Neutrophil (primary cell): ENCODE data around the gene UROD.

ENCODE experiments used
- H3K27ac ChIP-seq: fragments of 200-600 bp; sonication (generic); 2 replicates; pipeline ENCODE4 v1.5.1; 2016; ENCODE audit warnings: mild to moderate bottlenecking, moderate library complexity
- H3K27me3 ChIP-seq: fragments of 200-600 bp; sonication (generic); 2 replicates; pipeline ENCODE4 v1.6.0; 2016; ENCODE audit warnings: mild to moderate bottlenecking
- H3K36me3 ChIP-seq: fragments of 200-600 bp; sonication (generic); 2 replicates; pipeline ENCODE4 v1.5.1; 2017
- H3K4me1 ChIP-seq, 2 experiments: fragments of 200-600 bp in 1 of 2; sonication (generic) in 1 of 2; 1 replicate in 1 of 2; 2 replicates in 1 of 2; pipeline versions ENCODE4 v1.5.1 to v1.6.1; 2013 to 2016; ENCODE audit warnings: low read depth in 1 of 2, low read length in 1 of 2, mild to moderate bottlenecking in 1 of 2, moderate library complexity in 1 of 2; ENCODE audit not compliant: control insufficient read depth in 1 of 2, insufficient read depth in 1 of 2
- H3K4me3 ChIP-seq, 2 experiments: fragments of 200-600 bp in 1 of 2; sonication (generic) in 1 of 2; 1 replicate in 1 of 2; 2 replicates in 1 of 2; pipeline ENCODE4 v1.5.1; 2013 to 2016; ENCODE audit warnings: low read depth in 1 of 2, low read length in 1 of 2, mild to moderate bottlenecking in 1 of 2, moderate library complexity in 1 of 2
- H3K9me3 ChIP-seq: fragments of 200-600 bp; sonication (generic); 2 replicates; pipeline ENCODE4 v1.5.1; 2016
- TF ChIP-seq, protein P1 (sequence below): fragments of 200-600 bp; sonication (generic); IDR thresholded peaks from 2 replicates; pipeline ENCODE4 v1.5.1; 2016; ENCODE audit warnings: antibody characterized with exemption

The UROD gene

DNA sequence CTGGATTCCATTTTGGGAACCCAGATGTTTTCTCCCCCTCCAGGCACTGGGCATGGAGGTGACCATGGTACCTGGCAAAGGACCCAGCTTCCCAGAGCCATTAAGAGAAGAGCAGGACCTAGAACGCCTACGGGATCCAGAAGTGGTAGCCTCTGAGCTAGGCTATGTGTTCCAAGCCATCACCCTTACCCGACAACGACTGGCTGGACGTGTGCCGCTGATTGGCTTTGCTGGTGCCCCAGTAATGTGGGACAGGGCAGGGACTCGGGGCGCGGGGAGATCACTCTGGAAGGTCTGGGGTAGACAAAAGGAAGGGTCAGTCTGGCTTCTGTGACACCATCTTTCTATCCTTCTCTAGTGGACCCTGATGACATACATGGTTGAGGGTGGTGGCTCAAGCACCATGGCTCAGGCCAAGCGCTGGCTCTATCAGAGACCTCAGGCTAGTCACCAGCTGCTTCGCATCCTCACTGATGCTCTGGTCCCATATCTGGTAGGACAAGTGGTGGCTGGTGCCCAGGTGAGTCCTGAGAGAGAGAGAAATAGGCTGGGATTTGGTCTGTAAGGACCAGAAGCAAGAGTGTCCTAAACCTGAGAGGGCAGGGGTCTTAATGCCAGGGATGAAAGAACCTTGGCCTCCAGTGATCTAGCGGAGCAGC, 1.6 kb downstream of the UROD start:
- no peaks in the 10 kb centered on the region for H3K27me3 ChIP-seq
- no peak overlapping the region for H3K4me3 ChIP-seq
- peaks cover 23% of the 10 kb centered on the region for H3K36me3 ChIP-seq
- TF ChIP-seq, protein P1, sequence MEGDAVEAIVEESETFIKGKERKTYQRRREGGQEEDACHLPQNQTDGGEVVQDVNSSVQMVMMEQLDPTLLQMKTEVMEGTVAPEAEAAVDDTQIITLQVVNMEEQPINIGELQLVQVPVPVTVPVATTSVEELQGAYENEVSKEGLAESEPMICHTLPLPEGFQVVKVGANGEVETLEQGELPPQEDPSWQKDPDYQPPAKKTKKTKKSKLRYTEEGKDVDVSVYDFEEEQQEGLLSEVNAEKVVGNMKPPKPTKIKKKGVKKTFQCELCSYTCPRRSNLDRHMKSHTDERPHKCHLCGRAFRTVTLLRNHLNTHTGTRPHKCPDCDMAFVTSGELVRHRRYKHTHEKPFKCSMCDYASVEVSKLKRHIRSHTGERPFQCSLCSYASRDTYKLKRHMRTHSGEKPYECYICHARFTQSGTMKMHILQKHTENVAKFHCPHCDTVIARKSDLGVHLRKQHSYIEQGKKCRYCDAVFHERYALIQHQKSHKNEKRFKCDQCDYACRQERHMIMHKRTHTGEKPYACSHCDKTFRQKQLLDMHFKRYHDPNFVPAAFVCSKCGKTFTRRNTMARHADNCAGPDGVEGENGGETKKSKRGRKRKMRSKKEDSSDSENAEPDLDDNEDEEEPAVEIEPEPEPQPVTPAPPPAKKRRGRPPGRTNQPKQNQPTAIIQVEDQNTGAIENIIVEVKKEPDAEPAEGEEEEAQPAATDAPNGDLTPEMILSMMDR, result no peak
- H3K27ac ChIP-seq, result peak overlapping the region; percentile 79
- H3K4me1 ChIP-seq, result peaks cover 35 to 45% of the 10 kb centered on the region in 2 experiments
- no peaks in the 10 kb centered on the region for H3K9me3 ChIP-seq

DNA sequence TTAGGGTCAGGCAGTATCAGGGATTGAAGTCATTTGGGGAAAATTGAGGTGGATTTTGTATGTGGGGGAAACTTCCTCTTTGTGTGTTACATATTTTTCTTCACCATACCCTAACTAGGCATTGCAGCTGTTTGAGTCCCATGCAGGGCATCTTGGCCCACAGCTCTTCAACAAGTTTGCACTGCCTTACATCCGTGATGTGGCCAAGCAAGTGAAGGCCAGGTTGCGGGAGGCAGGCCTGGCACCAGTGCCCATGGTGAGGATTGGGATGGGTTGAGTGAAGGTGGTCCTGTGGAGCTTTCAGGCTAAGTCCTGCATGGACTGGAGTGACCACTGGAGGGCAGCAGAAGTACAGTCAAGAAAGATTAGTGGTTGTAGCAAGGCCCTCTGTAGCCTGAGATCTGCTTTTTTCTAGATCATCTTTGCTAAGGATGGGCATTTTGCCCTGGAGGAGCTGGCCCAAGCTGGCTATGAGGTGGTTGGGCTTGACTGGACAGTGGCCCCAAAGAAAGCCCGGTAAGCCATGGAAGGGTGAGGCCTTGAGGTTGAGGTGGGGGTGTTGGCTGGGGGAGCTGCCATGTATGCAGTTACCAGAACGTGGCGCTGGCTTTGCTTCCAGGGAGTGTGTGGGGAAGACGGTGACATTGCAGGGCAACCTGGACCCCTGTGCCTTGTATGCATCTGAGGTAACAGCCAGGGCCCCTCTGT, 2.4 kb downstream of the UROD start:
- Histone ChIP-seq H3K36me3 (peaks cover 16% of the 10 kb centered on the region), H3K4me1 (peaks cover 34 to 42% of the 10 kb centered on the region in 2 experiments), H3K4me3 (no peak overlapping the region), H3K9me3 (no peaks in the 10 kb centered on the region), H3K27ac (no peak overlapping the region), H3K27me3 (no peaks in the 10 kb centered on the region)
- TF ChIP-seq, protein P1, result peak; percentile 92

DNA sequence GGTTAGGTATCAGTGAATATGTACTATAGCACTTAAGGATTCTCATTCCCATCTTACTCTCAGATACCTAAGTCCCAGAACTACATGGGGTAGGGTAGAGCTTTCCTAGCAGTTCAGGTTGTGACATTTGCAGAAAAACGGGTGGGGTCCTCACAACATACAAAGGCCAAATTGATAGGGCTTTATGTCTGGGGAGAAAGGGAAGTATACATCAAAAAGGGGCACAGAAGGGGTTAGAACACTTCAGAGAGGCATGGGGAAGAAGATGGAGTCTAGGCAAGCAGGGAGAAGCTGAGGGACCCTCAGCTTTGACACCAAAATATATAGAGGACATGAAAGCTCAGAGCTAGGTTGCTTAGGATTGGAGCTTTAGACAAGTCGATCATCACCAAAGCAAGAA, 3.6 kb downstream of the UROD start:
- TF ChIP-seq, protein P1, result no peak
- no peaks in the 10 kb centered on the region for H3K9me3 ChIP-seq
- H3K27me3 ChIP-seq, result no peaks in the 10 kb centered on the region
- peaks cover 12% of the 10 kb centered on the region for H3K36me3 ChIP-seq
- peaks cover 22 to 30% of the 10 kb centered on the region in 2 experiments for H3K4me1 ChIP-seq
- no peak overlapping the region for H3K4me3 ChIP-seq
- no peak overlapping the region for H3K27ac ChIP-seq

DNA sequence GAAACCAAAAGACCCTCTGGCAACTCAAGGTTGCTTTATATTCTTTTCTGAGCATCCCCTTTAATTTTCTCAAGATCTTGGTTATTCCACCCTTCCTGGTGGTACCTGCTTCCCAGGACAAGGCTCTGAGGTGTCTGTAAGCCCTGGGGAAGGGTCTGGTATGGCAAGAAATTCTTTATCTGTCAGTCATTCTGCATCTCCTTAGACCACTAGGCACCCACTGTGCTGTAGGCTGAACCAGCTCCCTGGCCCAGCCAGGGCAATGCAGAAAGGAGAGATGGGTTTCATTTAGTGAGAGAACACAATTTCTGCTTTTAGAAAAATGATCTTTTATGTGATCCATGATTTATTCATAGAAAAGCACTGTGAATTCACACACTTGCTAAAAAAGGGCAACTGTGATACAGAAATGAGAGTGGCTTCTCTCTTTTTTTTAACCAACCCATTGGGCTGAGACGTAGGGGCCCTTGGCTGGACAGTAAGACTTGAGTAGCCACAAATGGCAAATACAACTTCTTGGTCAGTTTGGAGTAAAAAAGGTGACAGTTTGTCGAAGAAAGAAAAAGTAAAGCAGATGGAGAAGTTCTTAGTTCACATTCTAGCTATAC, 4.1 kb downstream of the UROD start:
- TF ChIP-seq, protein P1, result no peak
- H3K36me3 ChIP-seq, result peaks cover 12% of the 10 kb centered on the region

DNA sequence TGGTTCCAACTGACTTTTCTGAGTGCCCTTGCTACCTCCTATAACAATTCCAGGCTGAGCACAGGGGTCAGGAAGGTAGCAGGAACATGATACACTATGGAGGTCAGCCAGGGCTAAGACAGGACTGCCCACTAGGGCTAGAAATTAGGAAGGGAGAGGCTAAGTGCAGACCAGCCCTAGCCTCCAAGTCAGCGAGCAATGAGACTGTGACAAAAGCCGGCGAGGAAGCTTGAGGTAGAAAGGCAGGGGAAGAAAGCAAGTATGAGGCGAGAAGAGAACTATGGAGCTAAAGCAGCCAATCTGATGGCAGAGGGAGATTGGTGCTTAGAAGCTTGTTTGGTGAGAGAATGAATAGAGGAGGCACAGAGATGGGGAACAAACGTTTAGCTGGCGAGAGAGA, 4.7 kb downstream of the UROD start:
- TF ChIP-seq, protein P1, result no peak
- peaks cover 12% of the 10 kb centered on the region for H3K36me3 ChIP-seq
- H3K9me3 ChIP-seq, result no peaks in the 10 kb centered on the region
- peaks cover 14 to 21% of the 10 kb centered on the region in 2 experiments for H3K4me1 ChIP-seq
- no peak overlapping the region for H3K4me3 ChIP-seq
- H3K27ac ChIP-seq, result no peak overlapping the region
- H3K27me3 ChIP-seq, result no peaks in the 10 kb centered on the region

More for the DNA sequence above, 4.1 kb downstream of the UROD start:
- H3K4me3 ChIP-seq, result no peak overlapping the region
- H3K27me3 ChIP-seq, result no peaks in the 10 kb centered on the region
- H3K4me1 ChIP-seq, result peaks cover 19 to 27% of the 10 kb centered on the region in 2 experiments
- H3K27ac ChIP-seq, result no peak overlapping the region
- no peaks in the 10 kb centered on the region for H3K9me3 ChIP-seq
